Glomerular visceral epithelial cell (primary cell): ENCODE measurements around the gene ZBTB37.
"Not testable (repeated sequence)": the region's sequence is repeated elsewhere in the genome, so short reads cannot be mapped to it uniquely, and the experiment has no call there.

ENCODE experiments used
- DNase-seq: peaks from one replicate; pipeline ENCODE4 v3.0.0-alpha.2; 2016; ENCODE audit errors: extremely low spot score

The ZBTB37 gene

GRCh38 chr1:173903827-173904531 lies 35.8 kb downstream of the ZBTB37 start:
- no peak for DNase-seq

- DNase-seq = no peak
Observed at GRCh38 chr1:173913111-173913510, 44.9 kb downstream of the ZBTB37 start.

GRCh38 chr1:173914366-173914871 lies 46.2 kb downstream of the ZBTB37 start:
- DNase-seq = peak; percentile 10

- DNase-seq = no peak
Observed at GRCh38 chr1:173915596-173915995, 47.4 kb downstream of the ZBTB37 start.

- DNase-seq = no peak
Observed at GRCh38 chr1:173916667-173917066, 48.5 kb downstream of the ZBTB37 start.

GRCh38 chr1:173917149-173917548 lies 49.0 kb downstream of the ZBTB37 start, which contains the start of gene SERPINC1:
Gene SERPINC1 (minus strand): TSS chr1:173917327. CDS start chr1:173917259, 68 bp downstream.
- DNase-seq = no peak

- DNase-seq = no peak
Observed at GRCh38 chr1:173917635-173918493, 49.7 kb downstream of the ZBTB37 start.

- no peak for DNase-seq
Observed at GRCh38 chr1:173920861-173921260, 52.7 kb downstream of the ZBTB37 start.

- no peak for DNase-seq
Observed at GRCh38 chr1:173925306-173926242, 57.4 kb downstream of the ZBTB37 start.

- DNase-seq = not testable (repeated sequence)
Observed at GRCh38 chr1:173930541-173930940, 62.4 kb downstream of the ZBTB37 start.

GRCh38 chr1:173934440-173934839 lies 66.3 kb downstream of the ZBTB37 start:
- DNase-seq = no peak

GRCh38 chr1:173937062-173937461 lies 68.9 kb downstream of the ZBTB37 start:
- DNase-seq = no peak

- no peak for DNase-seq
Observed at GRCh38 chr1:173946380-173946921, 78.3 kb downstream of the ZBTB37 start.

- no peak for DNase-seq
Observed at GRCh38 chr1:173948594-173948993, 80.4 kb downstream of the ZBTB37 start.
